IMR-90 (cell line): ENCODE results near the gene KIAA0232. TPM values are rescaled to one million over a fixed set of nuclear protein-coding genes. Genes with fewer than 3 reads are reported as not detected.

Source experiments
- ATAC-seq: fragments of 200-7000 bp; cut with Tn5 transposase; 2 replicates; pipeline ENCODE4 v1.9.1; 2020; ENCODE audit warnings: low read depth, mild to moderate bottlenecking, moderate library complexity
- BruUV-seq: library from RNA; stranded (reverse); fragments of 400-500 nt; replicated peaks from 2 replicates; lab custom pipeline; 2021; lab: Mats Ljungman, UMichigan
- CTCF ChIA-PET: fragments of 300-600 bp; formaldehyde crosslinking; extraction: SDS; loops from one replicate; lab custom pipeline; 2021; ENCODE audit warnings: antibody characterized with exemption; lab: Yijun Ruan, JAX
- POLR2A ChIA-PET: fragments of 300-600 bp; sonication (Branson Sonifier 250); formaldehyde crosslinking; loops from one replicate; lab custom pipeline; 2022; ENCODE audit warnings: antibody characterized with exemption; ENCODE audit not compliant: unreplicated experiment; lab: Charles Lee
- DNase-seq: peaks from one replicate; pipeline ENCODE4 v3.0.0; 2013
- H2AFZ ChIP-seq: replicated peaks from 2 replicates; pipeline ENCODE3; 2013; ENCODE audit warnings: low read length, mild to moderate bottlenecking; ENCODE audit not compliant: poor library complexity
- H2AK5ac ChIP-seq: 2 replicates; pipeline ENCODE4 v1.6.1; 2013; ENCODE audit warnings: low read depth, low read length, inconsistent platforms
- H2AK9ac ChIP-seq: replicated peaks from 2 replicates; pipeline ENCODE3; 2013; ENCODE audit warnings: mild to moderate bottlenecking, low read depth, low read length, moderate library complexity; ENCODE audit not compliant: poor library complexity
- H2BK120ac ChIP-seq: 2 replicates; pipeline ENCODE4 v1.6.1; 2013; ENCODE audit warnings: low read depth, low read length, inconsistent platforms
- H2BK15ac ChIP-seq: 3 replicates; pipeline ENCODE4 v1.6.1; 2013; ENCODE audit warnings: low read depth, low read length, inconsistent platforms
- H2BK20ac ChIP-seq: 2 replicates; pipeline ENCODE4 v1.6.1; 2013; ENCODE audit warnings: low read depth, mild to moderate bottlenecking, inconsistent platforms, low read length, moderate library complexity
- H2BK5ac ChIP-seq: 2 replicates; pipeline ENCODE4 v1.6.1; 2013; ENCODE audit warnings: mild to moderate bottlenecking, low read depth, low read length, inconsistent platforms; ENCODE audit not compliant: poor library complexity, severe bottlenecking
- H3K14ac ChIP-seq: replicated peaks from 2 replicates; pipeline ENCODE4 v1.6.1; 2013; ENCODE audit warnings: low read depth, low read length, inconsistent platforms
- H3K18ac ChIP-seq: 2 replicates; pipeline ENCODE4 v1.6.1; 2013; ENCODE audit warnings: low read depth, low read length, control low read depth
- H3K23ac ChIP-seq: 2 replicates; pipeline ENCODE4 v1.6.1; 2013; ENCODE audit warnings: low read depth, low read length, inconsistent platforms
- H3K27ac ChIP-seq: 2 replicates; pipeline ENCODE4 v1.5.1; 2013; ENCODE audit warnings: mild to moderate bottlenecking, control low read depth, low read length; ENCODE audit not compliant: insufficient read depth
- H3K27me3 ChIP-seq: 2 replicates; pipeline ENCODE4 v1.6.1; 2013; ENCODE audit warnings: low read length; ENCODE audit not compliant: control insufficient read depth, insufficient read depth
- H3K36me3 ChIP-seq: 2 replicates; pipeline ENCODE4 v1.6.1; 2013; ENCODE audit warnings: low read length, mixed read lengths; ENCODE audit not compliant: control insufficient read depth, insufficient read depth
- H3K4ac ChIP-seq: 2 replicates; pipeline ENCODE4 v1.6.1; 2013; ENCODE audit warnings: low read depth, low read length, inconsistent platforms
- H3K4me1 ChIP-seq: 2 replicates; pipeline ENCODE4 v1.6.1; 2013; ENCODE audit warnings: low read length, mixed read lengths; ENCODE audit not compliant: control insufficient read depth, insufficient read depth
- H3K4me2 ChIP-seq: 2 replicates; pipeline ENCODE4 v1.6.1; 2013; ENCODE audit warnings: low read depth, mild to moderate bottlenecking, control low read depth, low read length, moderate library complexity
- H3K4me3 ChIP-seq: 2 replicates; pipeline ENCODE4 v1.5.1; 2013; ENCODE audit warnings: low read depth, mild to moderate bottlenecking, control low read depth, low read length, moderate library complexity; ENCODE audit not compliant: insufficient read depth
- H3K56ac ChIP-seq: 2 replicates; pipeline ENCODE4 v1.6.1; 2013; ENCODE audit warnings: low read length, inconsistent platforms; ENCODE audit not compliant: insufficient read depth; ENCODE audit errors: extremely low read depth
- H3K79me1 ChIP-seq, 2 experiments: 2 replicates each; pipeline ENCODE4 v1.6.1; 2013; ENCODE audit warnings: low read length in 2 of 2, inconsistent platforms in 1 of 2, low read depth in 1 of 2
- H3K9ac ChIP-seq: 2 replicates; pipeline ENCODE4 v1.6.1; 2013; ENCODE audit warnings: low read depth, low read length, control low read depth
- H3K9me1 ChIP-seq: 2 replicates; pipeline ENCODE4 v1.6.1; 2013; ENCODE audit warnings: low read length, inconsistent platforms; ENCODE audit not compliant: insufficient read depth
- H3K9me3 ChIP-seq: 2 replicates; pipeline ENCODE4 v1.6.1; 2013; ENCODE audit warnings: low read length; ENCODE audit not compliant: control insufficient read depth, insufficient read depth
- H4K20me1 ChIP-seq: 2 replicates; pipeline ENCODE4 v1.6.1; 2013; ENCODE audit warnings: low read length, inconsistent platforms; ENCODE audit not compliant: insufficient read depth
- H4K5ac ChIP-seq: 2 replicates; pipeline ENCODE4 v1.6.1; 2013; ENCODE audit warnings: mild to moderate bottlenecking, low read depth, low read length, control low read depth
- H4K8ac ChIP-seq, 2 experiments: 2 replicates each; pipeline ENCODE4 v1.6.1; 2013; ENCODE audit warnings: low read depth in 2 of 2, low read length in 2 of 2, control low read depth in 1 of 2, inconsistent platforms in 1 of 2
- H4K91ac ChIP-seq: 2 replicates; pipeline ENCODE4 v1.6.1; 2013; ENCODE audit warnings: low read depth, low read length, inconsistent platforms; ENCODE audit not compliant: insufficient read depth
- BHLHE40 ChIP-seq: fragments of 150-350 bp; IDR thresholded peaks from 2 replicates; pipeline ENCODE4 v1.6.1; 2016; ENCODE audit warnings: mild to moderate bottlenecking, low read depth, low read length
- CEBPB ChIP-seq: IDR thresholded peaks from 2 replicates; pipeline ENCODE4 v1.6.1; 2012; ENCODE audit warnings: low read depth, low read length, improper control_type of control experiment
- CHD1 ChIP-seq: IDR thresholded peaks from 2 replicates; pipeline ENCODE4 v1.6.1; 2012; ENCODE audit warnings: low read depth, low read length, improper control_type of control experiment
- FOS ChIP-seq: fragments of 150-350 bp; IDR thresholded peaks from 2 replicates; pipeline ENCODE4 v1.6.1; 2016; ENCODE audit warnings: low read depth, low read length
- MAFK ChIP-seq: IDR thresholded peaks from 2 replicates; pipeline ENCODE4 v1.6.1; 2012; ENCODE audit warnings: low read depth, low read length, improper control_type of control experiment
- MAZ ChIP-seq: IDR thresholded peaks from 2 replicates; pipeline ENCODE4 v1.6.1; 2012; ENCODE audit warnings: low read depth, mild to moderate bottlenecking, low read length, improper control_type of control experiment, moderate library complexity, borderline replicate concordance
- MXI1 ChIP-seq: IDR thresholded peaks from 2 replicates; pipeline ENCODE4 v1.6.1; 2012; ENCODE audit warnings: low read depth, mild to moderate bottlenecking, low read length, moderate library complexity, borderline replicate concordance
- NFE2L2 ChIP-seq: fragments of 150-350 bp; IDR thresholded peaks from 2 replicates; pipeline ENCODE4 v1.6.1; 2016; ENCODE audit warnings: low read depth, mild to moderate bottlenecking, low read length
- POLR2A ChIP-seq: IDR thresholded peaks from 2 replicates; pipeline ENCODE4 v1.6.1; 2012; ENCODE audit warnings: mild to moderate bottlenecking, low read depth, low read length
- RAD21 ChIP-seq: IDR thresholded peaks from 2 replicates; pipeline ENCODE4 v1.6.1; 2012; ENCODE audit warnings: low read length, improper control_type of control experiment
- RCOR1 ChIP-seq: IDR thresholded peaks from 2 replicates; pipeline ENCODE4 v1.6.1; 2012; ENCODE audit warnings: mild to moderate bottlenecking, low read length, improper control_type of control experiment; ENCODE audit not compliant: insufficient replicate concordance
- RFX5 ChIP-seq: IDR thresholded peaks from 2 replicates; pipeline ENCODE4 v1.8.0; 2012; ENCODE audit warnings: low read depth, mild to moderate bottlenecking, low read length, moderate library complexity
- SMC3 ChIP-seq: fragments of 150-350 bp; IDR thresholded peaks from 2 replicates; pipeline ENCODE4 v1.6.1; 2016; ENCODE audit warnings: low read depth, mild to moderate bottlenecking, antibody characterized with exemption, low read length, moderate library complexity
- WGBS, 2 experiments: methylation state at CpG; one replicate each; pipeline versions ENCODE4 v1.1.5 to v1.1.7; 2013; ENCODE audit warnings: missing lambda C conversion rate in 2 of 2; ENCODE audit not compliant: insufficient read length in 1 of 2; ENCODE audit errors: extremely low coverage in 2 of 2; 5-methylcytosine and 5-hydroxymethylcytosine counted together
- dilution Hi-C: fragments of 300-500 bp; cut with HindIII; formaldehyde crosslinking; loops from one replicate; pipeline ENCODE4 v1.14.3; 2018; ENCODE audit warnings: low sequenced_read_pairs; ENCODE audit not compliant: unreplicated experiment
- in situ Hi-C: fragments of 300-500 bp; cut with MboI; formaldehyde crosslinking; loops from 3 replicates; pipeline ENCODE4 v1.14.3; 2019; ENCODE audit warnings: low sequenced_read_pairs, inconsistent platforms, mixed read lengths
- intact Hi-C: fragments of 100-400 bp; cut with micrococcal nuclease; formaldehyde crosslinking; loops from 2 replicates; pipeline ENCODE4 v1.10.0; 2022
- polyA plus RNA-seq, 3 experiments: library from polyadenylated mRNA; depleted of rRNA; stranded (reverse); fragments of >200 nt; gene quantifications; 2 replicates each; pipeline ENCODE4 v1.2.3, GENCODE V29; 2012; ENCODE audit warnings: low replicate concordance in 1 of 3
- total RNA-seq: library from RNA; depleted of rRNA; stranded (reverse); fragments of >200 nt; gene quantifications from 2 replicates; pipeline ENCODE4 v1.2.3, GENCODE V29; 2012
- TF ChIP-seq, protein P1 (sequence below): fragments of 150-350 bp; IDR thresholded peaks from 2 replicates; pipeline ENCODE4 v1.6.1; 2017; ENCODE audit warnings: mild to moderate bottlenecking, antibody characterized with exemption, low read length, low read depth

KIAA0232 gene
- total and polyA plus RNA-seq, 2 of the 4 experiments (the other 2 are of a cell fraction): 6.8 to 19.5 TPM

DNA sequence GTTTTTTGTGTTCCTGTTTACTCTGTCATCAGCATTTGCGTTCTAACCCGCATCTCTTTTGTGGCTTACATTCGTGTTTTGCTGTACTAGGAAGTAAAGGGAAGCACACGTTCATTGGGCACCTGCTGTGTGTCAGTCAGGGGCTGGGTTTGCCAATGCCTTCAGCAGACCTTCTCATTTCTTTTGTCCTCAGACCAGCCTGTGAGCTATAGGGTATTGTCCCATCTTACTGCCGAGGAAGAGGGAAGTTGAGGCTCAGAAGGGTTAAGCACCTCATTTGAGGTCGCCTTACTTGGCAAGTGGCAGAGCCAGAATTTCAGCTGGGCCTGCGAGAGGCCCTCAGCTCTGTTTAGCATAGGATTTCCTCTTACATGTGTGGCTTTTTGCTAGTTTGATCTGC, 135.8 kb downstream of the KIAA0232 start:
- 0 out of 2 replicates have a peak overlapping the region, but pooled peaks have one; percentile 25 for H3K14ac ChIP-seq
- no peak overlapping the region for H4K91ac ChIP-seq
- no peak overlapping the region for H4K5ac ChIP-seq
- H3K4ac ChIP-seq: no peak overlapping the region
- BruUV-seq: no TSS peak
- DNase-seq: no peak
- H3K4me3 ChIP-seq: no peak overlapping the region
- peaks cover 8% of the 10 kb centered on the region; the same call in 1 of the 2 replicates for H3K9me1 ChIP-seq
- peak overlapping the region; percentile 24 for H2AFZ ChIP-seq
- no peak overlapping the region for H2BK20ac ChIP-seq
- no peak overlapping the region for H3K56ac ChIP-seq
- no peak overlapping the region for H3K4me2 ChIP-seq
- no peak overlapping the region for H4K8ac ChIP-seq
- ATAC-seq: no peak
- ChIA-PET CTCF (interaction anchor here (1.0 kb wide), 1 partner anchor 56 kb away, joined by 3 read pairs; no protein-coding TSS in a partner anchor), POLR2A (no interaction called here)
- no peak overlapping the region for H3K9ac ChIP-seq
- no peaks in the 10 kb centered on the region for H3K9me3 ChIP-seq
- peaks cover 9% of the 10 kb centered on the region; the same call in 1 of the 2 replicates for H3K4me1 ChIP-seq
- H3K18ac ChIP-seq: no peak overlapping the region
- H4K20me1 ChIP-seq: peaks cover 24% of the 10 kb centered on the region
- no peak overlapping the region for H2BK120ac ChIP-seq
- H3K27ac ChIP-seq: no peak overlapping the region
- in situ Hi-C loops (no loop called here), intact Hi-C loops (no loop called here), dilution Hi-C loops (no loop called here)
- WGBS, 2 experiments: 45% methylated on average over 4 of the region's 7 CpGs; no CpG with 5 or more reads in 1 of the 2 experiments
- H2BK15ac ChIP-seq: no peak overlapping the region
- no peaks in the 10 kb centered on the region for H3K27me3 ChIP-seq
- no peak overlapping the region for H2AK9ac ChIP-seq
- peak overlapping the region; percentile 36; the same call in 1 of the 2 replicates for H2AK5ac ChIP-seq
- peaks cover 33 to 41% of the 10 kb centered on the region in 2 experiments for H3K79me1 ChIP-seq
- H3K36me3 ChIP-seq: peaks cover 1% of the 10 kb centered on the region; the same call in 1 of the 2 replicates
- 0 out of 2 replicates have a peak overlapping the region, but pooled peaks have one; percentile 4 for H3K23ac ChIP-seq
- no peak overlapping the region for H2BK5ac ChIP-seq
- TF ChIP-seq RAD21 (no peak), FOS (no peak), RFX5 (no peak), RCOR1 (no peak), CHD1 (no peak), MAZ (no peak), MAFK (no peak), POLR2A (no peak), BHLHE40 (no peak), CEBPB (no peak), NFE2L2 (no peak), MXI1 (no peak), SMC3 (no peak)
- TF ChIP-seq, protein P1, sequence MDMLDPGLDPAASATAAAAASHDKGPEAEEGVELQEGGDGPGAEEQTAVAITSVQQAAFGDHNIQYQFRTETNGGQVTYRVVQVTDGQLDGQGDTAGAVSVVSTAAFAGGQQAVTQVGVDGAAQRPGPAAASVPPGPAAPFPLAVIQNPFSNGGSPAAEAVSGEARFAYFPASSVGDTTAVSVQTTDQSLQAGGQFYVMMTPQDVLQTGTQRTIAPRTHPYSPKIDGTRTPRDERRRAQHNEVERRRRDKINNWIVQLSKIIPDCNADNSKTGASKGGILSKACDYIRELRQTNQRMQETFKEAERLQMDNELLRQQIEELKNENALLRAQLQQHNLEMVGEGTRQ: no peak
